Stomach (tissue), 9 donors: Measurements from ENCODE around the gene KAT2A. TPM values are rescaled to one million over a fixed set of nuclear protein-coding genes. Genes with fewer than 3 reads are reported as not detected.

ENCODE experiments used
- DNase-seq, 2 donors: peaks; one replicate each; pipeline versions ENCODE4 v3.0.0 to v3.0.0-alpha.2; 2013 to 2019
- H3K27ac ChIP-seq, 5 donors: fragments of 200-600 bp in 4 of 5; sonication (generic) in 4 of 5; one replicate each; pipeline ENCODE4 v1.5.1; 2013 to 2019; ENCODE audit warnings: mild to moderate bottlenecking in 1 of 5, moderate library complexity in 1 of 5
- H3K27me3 ChIP-seq, 3 donors: fragments of 200-600 bp; sonication (generic); one replicate each; pipeline ENCODE4 v1.5.1; 2017 to 2019; ENCODE audit warnings: mixed run types in 1 of 3
- H3K36me3 ChIP-seq, 4 donors: fragments of 200-600 bp; sonication (generic); 1 replicate in 3 of 4; 2 replicates in 1 of 4; pipeline ENCODE4 v1.5.1; 2016 to 2019
- H3K4me1 ChIP-seq, 4 donors: fragments of 200-600 bp; sonication (generic); one replicate each; pipeline ENCODE4 v1.5.1; 2016 to 2019
- H3K4me3 ChIP-seq, 4 donors: fragments of 200-600 bp; sonication (generic) in 3 of 4; one replicate each; pipeline ENCODE4 v1.5.1; 2016 to 2019; ENCODE audit warnings: mild to moderate bottlenecking in 1 of 4
- H3K9me3 ChIP-seq, 4 donors: fragments of 200-600 bp; sonication (generic); one replicate each; pipeline ENCODE4 v1.5.1; 2016 to 2019
- CTCF ChIP-seq, 7 experiments: fragments of 450-650 bp in 4 of 7; fragments of 200-600 bp in 3 of 7; sonication (generic) in 3 of 7; IDR thresholded peaks; one replicate each; pipeline ENCODE4 v1.5.1; 2016 to 2019; ENCODE audit warnings: antibody characterized with exemption in 7 of 7, control low read depth in 2 of 7, mild to moderate bottlenecking in 1 of 7
- EP300 ChIP-seq: sonication (generic); formaldehyde crosslinking; IDR thresholded peaks from one replicate; pipeline ENCODE4 v1.6.1; 2017; ENCODE audit warnings: antibody characterized with exemption
- POLR2A ChIP-seq, 4 donors: fragments of 450-650 bp; IDR thresholded peaks; one replicate each; pipeline ENCODE4 v1.6.1; 2016; ENCODE audit warnings: antibody characterized with exemption in 4 of 4, control low read depth in 2 of 4, mild to moderate bottlenecking in 1 of 4, moderate library complexity in 1 of 4
- POLR2AphosphoS5 ChIP-seq, 3 donors: sonication (generic); formaldehyde crosslinking; IDR thresholded peaks; one replicate each; pipeline ENCODE4 v1.6.1; 2016; ENCODE audit warnings: antibody characterized with exemption in 3 of 3
- WGBS, 5 donors: extraction: QIAGEN DNeasy Blood & Tissue Kit in 3 of 5; methylation state at CpG; one replicate each; pipeline versions ENCODE4 v1.1.5 to v1.1.7; 2013 to 2018; 5-methylcytosine and 5-hydroxymethylcytosine counted together
- intact Hi-C: fragments of 100-400 bp; cut with DNase I; formaldehyde crosslinking; loops from one replicate; pipeline ENCODE4 v1.15.1; 2023; ENCODE audit warnings: low total_unique reads
- polyA plus RNA-seq, 3 donors: library from polyadenylated mRNA; stranded (reverse); fragments of 200-250 nt; gene quantifications; one replicate each; pipeline ENCODE4 v1.2.3, GENCODE V29; 2013
- total RNA-seq, 5 donors: library from RNA; depleted of rRNA; stranded (reverse); fragments of >200 nt; gene quantifications; one replicate each; pipeline versions ENCODE4 v1.1.0 to v1.2.3, GENCODE V29; 2014 to 2016
- donor health status: healthy with polysubstance abuse.
- donor health status: Bipolar disorder and iron deficiency.
- donor health status: healthy.

Gene KAT2A
- total and polyA plus RNA-seq, 8 donors = 10.1 to 114 (median 57.3) TPM

GRCh38 chr17:42125565-42125964, 4.4 kb upstream of the KAT2A start:
- WGBS, 5 donors = 82 to 92% (median 84%) methylated on average over 12 of the region's 12 CpGs
- TF ChIP-seq POLR2AphosphoS5 (IDR thresholded peaks at IDR 0.05) = no peak
- no peak for TF ChIP-seq POLR2A (IDR thresholded peaks at IDR 0.05)
- no peak for TF ChIP-seq EP300
- TF ChIP-seq CTCF (IDR thresholded peaks at IDR 0.05) = no peak
- Histone ChIP-seq H3K27me3 (no peaks in the 10 kb centered on the region), H3K4me3 (no peak overlapping the region), H3K9me3 (no peaks in the 10 kb centered on the region), H3K36me3 (peaks cover 48 to 68% (median 61%) of the 10 kb centered on the region in 4 donors), H3K27ac (no peak overlapping the region), H3K4me1 (peaks cover 29 to 49% (median 39%) of the 10 kb centered on the region in 4 donors)
- intact Hi-C loops = no loop called here
- no peak for DNase-seq

GRCh38 chr17:42124256-42124655, 3.1 kb upstream of the KAT2A start:
- H3K27me3 ChIP-seq = no peaks in the 10 kb centered on the region
- H3K27ac ChIP-seq = no peak overlapping the region
- no peak overlapping the region for H3K4me3 ChIP-seq
- no peaks in the 10 kb centered on the region for H3K9me3 ChIP-seq
- WGBS, 5 donors = 76 to 91% (median 88%) methylated on average over 3 of the region's 3 CpGs
- intact Hi-C loops = no loop called here
- DNase-seq = no peak
- H3K4me1 ChIP-seq = peaks cover 22 to 48% (median 37%) of the 10 kb centered on the region in 4 donors
- no peak for TF ChIP-seq POLR2AphosphoS5 (IDR thresholded peaks at IDR 0.05)
- no peak for TF ChIP-seq POLR2A (IDR thresholded peaks at IDR 0.05)
- no peak for TF ChIP-seq EP300
- no peak for TF ChIP-seq CTCF (IDR thresholded peaks at IDR 0.05)
- H3K36me3 ChIP-seq = peaks cover 36 to 55% (median 51%) of the 10 kb centered on the region in 4 donors

GRCh38 chr17:42122371-42123303, 1.5 kb upstream of the KAT2A start, which contains the start of gene HSPB9:
Gene HSPB9 (plus strand): TSS chr17:42122804. CDS start chr17:42122851, 47 bp downstream.
- H3K27ac ChIP-seq = peak within 1 kb of the TSS; percentile 48 to 86 (median 58)
- H3K4me1 ChIP-seq = peaks cover 21 to 48% (median 37%) of the 10 kb centered on the region in 4 donors
- peak; percentile 85 to 91 for DNase-seq
- WGBS, 5 donors = 33 to 67% (median 43%) methylated on average over 41 to 61 of the region's 61 CpGs
- no peaks in the 10 kb centered on the region for H3K27me3 ChIP-seq
- no peaks in the 10 kb centered on the region for H3K9me3 ChIP-seq
- intact Hi-C loops = no loop called here
- H3K36me3 ChIP-seq = peaks cover 20 to 50% (median 47%) of the 10 kb centered on the region in 4 donors
- peak within 1 kb of the TSS in 3 of 4 donors; percentile 13 to 29 (median 18) for H3K4me3 ChIP-seq
- no peak for TF ChIP-seq CTCF (IDR thresholded peaks at IDR 0.05)
- TF ChIP-seq POLR2A (IDR thresholded peaks at IDR 0.05) = no peak
- TF ChIP-seq EP300 = no peak
- TF ChIP-seq POLR2AphosphoS5 (IDR thresholded peaks at IDR 0.05) = peak in 1 of 3 donors; percentile 11

- intact Hi-C loops = no loop called here
- TF ChIP-seq EP300 (no peak), POLR2A (IDR thresholded peaks at IDR 0.05) (no peak), POLR2AphosphoS5 (IDR thresholded peaks at IDR 0.05) (no peak)
- H3K4me3 ChIP-seq = peak overlapping the region; percentile 67 to 95 (median 93)
- H3K27ac ChIP-seq = peak overlapping the region in 2 of 5 donors; percentile 70 to 86
- peaks cover 11 to 45% (median 44%) of the 10 kb centered on the region in 4 donors for H3K36me3 ChIP-seq
- WGBS, 5 donors = 37 to 51% (median 42%) methylated on average over 7 of the region's 7 CpGs
- no peaks in the 10 kb centered on the region for H3K27me3 ChIP-seq
- peaks cover 21 to 53% (median 38%) of the 10 kb centered on the region in 4 donors for H3K4me1 ChIP-seq
- no peaks in the 10 kb centered on the region for H3K9me3 ChIP-seq
- DNase-seq = no peak
These were observed 902 bp downstream of the KAT2A start for GRCh38 chr17:42120161-42120769.
